Activated gamma-delta T cell treated with Interleukin-2 at 50 U/mL for 16 hours (primary cell): ENCODE results near the gene DNAJC3.
A peak's percentile ranks its signal among the peaks of the same experiment; 100 is the strongest.
"Not testable (repeated sequence)": the region's sequence is repeated elsewhere in the genome, so short reads cannot be mapped to it uniquely, and the experiment has no call there.

Experiments
- DNase-seq: peaks from one replicate; pipeline ENCODE4 v3.0.0-alpha.2; 2020

DNAJC3 gene

DNA sequence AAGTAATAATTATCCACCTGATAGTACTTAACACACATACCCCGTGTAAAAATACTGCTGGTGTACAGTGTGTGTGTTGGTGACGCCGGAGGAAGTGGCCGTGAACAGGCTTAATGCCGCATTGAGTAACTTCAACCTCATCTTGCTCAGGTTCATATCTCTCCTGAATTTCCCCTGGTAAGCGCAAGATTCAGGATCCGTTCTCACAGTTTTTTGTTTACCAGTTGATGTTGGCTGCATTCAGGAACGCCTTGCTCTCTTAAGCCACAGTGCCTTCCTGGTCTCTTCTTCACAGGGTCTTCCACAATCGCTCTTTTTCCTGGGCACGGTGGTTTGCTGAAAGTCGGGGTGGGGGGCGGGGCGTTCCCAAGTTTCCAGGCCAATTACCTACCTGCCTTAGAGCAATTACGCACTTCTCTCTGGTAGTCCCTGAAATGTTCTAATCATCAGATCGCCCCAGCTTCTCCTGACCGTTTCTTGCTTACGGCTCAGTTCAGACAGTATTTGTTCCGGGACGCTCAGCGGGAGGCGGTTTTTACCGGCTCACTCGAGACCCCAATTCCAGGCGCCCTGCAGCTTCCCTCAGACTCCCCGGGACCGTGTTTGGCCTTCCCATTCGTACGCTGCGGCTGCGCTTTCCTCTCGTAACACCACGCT is 706 bp upstream of the DNAJC3 start:
- DNase-seq = peak; percentile 16

DNA sequence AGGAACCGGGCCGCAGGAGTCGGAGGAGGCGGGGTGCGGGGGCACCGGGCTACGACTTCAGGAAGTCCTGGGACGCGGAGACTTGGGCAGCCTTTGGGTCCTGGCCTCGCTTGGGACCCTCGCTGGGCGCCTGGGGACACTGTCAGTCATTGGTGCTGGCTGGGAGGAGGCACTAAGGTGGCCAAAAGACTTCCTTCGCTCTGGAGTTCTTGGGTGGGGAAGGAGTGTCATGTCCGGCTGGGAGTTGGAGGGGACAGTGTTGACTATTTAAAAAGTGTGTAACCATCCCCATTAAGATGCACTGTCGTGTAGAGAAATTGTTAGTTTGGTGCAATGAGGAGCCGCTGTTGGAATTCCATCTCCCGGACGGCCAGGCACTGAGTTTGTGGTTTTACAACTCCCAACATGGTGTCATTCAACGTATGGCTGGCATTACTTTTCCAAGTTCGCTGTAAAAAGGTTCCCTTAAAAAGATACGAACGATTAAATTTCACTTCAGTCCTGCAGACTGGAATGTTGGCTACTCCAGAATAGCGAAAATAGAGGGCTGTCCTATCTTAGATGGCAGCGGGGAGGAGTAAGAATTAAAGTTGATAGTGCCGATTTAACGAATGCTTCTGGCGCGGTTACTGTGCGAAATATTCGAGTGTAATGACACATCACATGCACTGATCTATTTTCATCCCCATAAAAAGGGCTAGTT is 776 bp downstream of the DNAJC3 start:
- no peak for DNase-seq

GRCh38 chr13:95678967-95679366 is 2.0 kb downstream of the DNAJC3 start:
- DNase-seq = no peak

DNA sequence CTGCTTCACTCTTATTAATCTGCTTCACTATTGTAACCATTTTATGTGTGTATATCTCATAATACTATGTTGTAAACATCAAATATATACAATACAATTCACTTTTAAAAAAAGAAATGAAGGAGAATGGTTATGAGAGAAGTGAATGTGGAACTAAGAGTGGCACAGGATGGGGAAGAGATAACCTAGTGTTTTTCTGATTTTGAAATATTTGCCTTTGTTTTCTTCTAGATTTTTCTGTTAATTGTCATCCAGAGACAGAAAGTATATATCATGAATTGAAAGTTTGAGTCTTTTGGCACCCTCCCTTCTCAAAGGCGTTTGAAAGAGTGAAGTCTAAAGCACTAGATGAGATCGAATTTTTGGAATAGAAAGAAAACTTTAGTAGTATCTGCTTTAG is 2.8 kb downstream of the DNAJC3 start:
- DNase-seq = no peak

GRCh38 chr13:95684418-95684817 is 7.5 kb downstream of the DNAJC3 start:
- no peak for DNase-seq

DNA sequence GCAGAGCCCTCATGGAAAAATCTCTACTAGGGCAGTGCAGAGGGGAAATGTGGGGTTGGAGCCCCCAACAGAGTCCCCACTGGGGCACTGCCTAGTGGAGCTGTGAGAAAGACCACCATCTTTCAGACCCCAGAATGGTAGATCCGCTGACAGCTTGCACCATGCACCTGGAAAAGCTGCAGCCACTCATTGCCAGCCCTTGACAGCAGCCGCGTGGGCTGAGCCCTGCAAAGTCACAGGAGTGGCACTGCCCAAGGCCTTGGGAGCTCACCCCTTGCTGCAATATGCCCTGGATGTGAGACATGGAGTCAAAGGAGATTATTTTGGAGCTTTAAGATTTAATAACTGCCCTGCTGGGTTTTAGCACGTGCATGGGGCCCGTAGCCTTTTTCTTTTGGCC is 8.0 kb downstream of the DNAJC3 start:
- not testable (repeated sequence) for DNase-seq

- no peak for DNase-seq
These were observed 12.6 kb downstream of the DNAJC3 start for GRCh38 chr13:95689582-95689926.

GRCh38 chr13:95690986-95691385 is 14.0 kb downstream of the DNAJC3 start:
- DNase-seq = not testable (repeated sequence)

GRCh38 chr13:95697052-95697680 is 20.2 kb downstream of the DNAJC3 start:
- no peak for DNase-seq

DNA sequence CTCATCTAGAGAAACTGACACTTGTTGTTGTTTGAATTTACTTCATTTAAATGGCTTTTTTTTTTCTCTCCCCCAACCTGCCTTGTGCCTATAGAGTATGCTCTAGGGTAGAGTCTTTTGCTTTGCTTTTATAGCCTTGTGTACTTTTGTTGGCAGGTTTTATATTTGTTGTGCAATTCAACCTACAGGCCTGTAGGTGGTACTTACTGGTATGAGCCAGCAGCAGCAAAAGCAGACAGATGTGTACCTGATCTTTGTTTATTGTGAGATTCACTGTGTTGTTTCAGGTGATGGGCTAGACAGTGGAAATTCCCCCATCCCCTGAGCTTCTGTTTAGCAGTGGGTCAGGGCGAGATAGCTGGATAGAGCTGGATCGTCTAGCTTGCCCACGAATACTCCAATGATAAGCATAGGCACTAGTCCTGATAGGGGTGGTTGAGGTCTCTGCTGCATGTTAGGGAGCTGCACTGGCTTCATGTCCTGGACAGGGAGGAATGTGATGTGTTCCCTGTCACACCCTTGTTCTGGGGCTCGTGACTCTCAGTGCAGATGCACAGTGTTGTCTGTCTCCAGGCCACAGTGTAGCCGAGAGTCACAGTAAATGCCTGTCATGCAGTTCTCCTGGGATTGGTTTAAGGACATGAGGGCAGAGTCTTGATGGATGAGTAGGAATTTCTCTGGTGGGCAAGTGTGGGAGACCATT is 21.3 kb downstream of the DNAJC3 start:
- no peak for DNase-seq

GRCh38 chr13:95703576-95703975 is 26.6 kb downstream of the DNAJC3 start:
- DNase-seq = no peak

DNA sequence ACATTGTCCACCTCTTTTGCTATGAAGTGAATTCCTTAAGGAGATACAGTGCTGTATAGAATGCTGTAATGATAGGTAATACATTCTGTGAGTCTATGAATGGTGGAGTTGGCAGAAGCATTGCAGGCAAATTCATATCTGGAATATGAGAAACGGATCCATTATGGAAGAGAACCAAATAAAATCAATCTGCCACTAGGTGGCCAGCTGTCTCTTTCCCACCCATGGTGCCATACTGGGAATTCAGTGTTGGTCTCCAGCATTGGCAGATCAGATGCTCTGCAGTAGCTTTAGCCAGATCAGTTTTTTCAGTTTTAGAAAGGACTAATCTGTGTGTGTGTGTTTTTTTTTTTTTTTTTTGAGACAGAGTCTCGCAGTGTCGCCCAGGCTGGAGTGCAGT is 27.6 kb downstream of the DNAJC3 start:
- DNase-seq = no peak

DNA sequence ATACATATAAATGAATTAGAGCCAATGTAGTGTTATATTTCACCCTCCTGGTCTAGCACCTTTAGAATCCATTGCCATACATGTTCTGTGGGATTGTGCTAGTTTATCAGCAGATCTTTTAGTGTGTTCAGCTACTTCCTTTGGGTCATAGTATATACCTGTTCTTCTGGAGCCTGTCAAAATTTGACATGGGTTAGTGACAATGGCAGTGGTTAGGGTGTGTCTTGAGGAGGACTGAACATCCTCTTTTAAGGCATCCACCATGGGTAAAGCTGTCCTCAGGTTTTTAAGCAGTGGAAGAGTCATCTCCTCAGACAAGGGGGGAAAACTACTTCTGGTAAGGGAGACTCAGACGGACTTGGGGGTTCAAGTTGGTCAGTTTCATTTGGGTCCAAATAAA is 29.4 kb downstream of the DNAJC3 start:
- no peak for DNase-seq

GRCh38 chr13:95707035-95707434 is 30.1 kb downstream of the DNAJC3 start:
- no peak for DNase-seq

GRCh38 chr13:95707442-95708390 is 30.8 kb downstream of the DNAJC3 start:
- no peak for DNase-seq

DNA sequence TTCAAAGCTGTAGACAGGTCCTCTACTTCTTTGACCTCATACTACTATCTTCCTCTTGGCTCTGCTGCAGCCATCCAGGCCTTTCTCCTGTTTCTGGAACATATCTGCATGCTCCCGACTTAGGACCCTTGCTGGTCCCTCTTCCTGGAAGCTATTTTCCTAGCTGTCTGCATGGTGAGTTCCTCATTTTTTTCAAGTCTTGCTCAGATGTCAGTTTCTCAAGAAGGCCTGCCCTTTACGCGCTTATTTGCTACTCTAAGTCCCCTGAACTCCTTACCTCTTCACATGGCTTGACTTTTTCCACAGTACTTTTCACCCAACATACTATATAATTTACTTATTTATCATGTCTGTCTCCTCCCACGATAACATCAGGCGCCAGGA is 31.4 kb downstream of the DNAJC3 start:
- DNase-seq = no peak

DNA sequence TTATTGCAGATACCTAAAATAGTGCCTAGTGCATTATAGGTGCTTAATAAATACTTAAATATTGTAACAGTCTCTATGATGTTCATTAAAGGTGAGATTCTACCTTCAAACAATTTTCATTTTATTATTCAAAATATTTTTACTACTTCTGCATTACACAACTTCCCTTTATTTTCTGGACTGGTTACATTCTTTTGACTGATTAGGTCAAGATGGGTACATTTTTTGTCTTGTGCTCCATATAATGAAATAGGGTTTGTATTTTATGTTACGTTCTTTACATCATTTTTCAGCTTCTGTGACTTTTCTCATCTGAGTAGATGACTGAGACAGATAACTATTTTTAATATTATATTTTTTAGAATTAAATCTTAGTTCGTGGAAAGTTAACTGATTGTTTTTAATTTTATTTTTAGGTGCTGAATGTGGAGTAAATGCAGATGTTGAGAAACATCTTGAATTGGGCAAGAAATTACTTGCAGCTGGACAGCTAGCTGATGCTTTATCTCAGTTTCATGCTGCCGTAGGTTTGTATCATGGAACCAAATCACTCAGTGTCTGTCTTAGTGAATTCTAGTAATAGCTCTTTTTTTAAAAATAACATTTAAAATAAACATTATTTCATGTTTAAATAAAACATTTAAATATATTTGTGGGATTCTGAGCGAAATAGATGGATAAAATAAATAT is 32.0 kb downstream of the DNAJC3 start:
- no peak for DNase-seq

GRCh38 chr13:95710313-95710712 is 33.4 kb downstream of the DNAJC3 start:
- DNase-seq = no peak

- DNase-seq = not testable (repeated sequence)
These were observed 35.9 kb downstream of the DNAJC3 start for GRCh38 chr13:95712846-95713245.

DNA sequence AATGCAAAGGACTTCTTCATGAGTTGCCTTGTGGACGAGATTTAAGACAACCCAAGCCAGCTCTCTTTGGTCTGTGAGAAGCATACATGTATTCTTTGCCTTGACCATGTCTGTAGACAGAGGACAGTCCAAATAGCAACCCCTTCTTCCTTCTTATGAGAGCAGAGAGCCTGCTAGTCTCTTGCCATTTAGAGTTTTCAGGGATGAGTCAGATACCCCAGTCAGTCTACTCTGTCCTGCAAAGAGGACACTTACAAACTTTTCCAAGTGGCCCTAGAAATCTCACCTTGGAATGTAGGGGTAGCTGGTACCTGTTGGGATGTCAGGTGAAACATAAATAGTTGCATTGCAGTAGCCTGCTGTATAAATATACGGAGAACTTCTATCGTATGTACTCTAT is 36.7 kb downstream of the DNAJC3 start:
- no peak for DNase-seq

DNA sequence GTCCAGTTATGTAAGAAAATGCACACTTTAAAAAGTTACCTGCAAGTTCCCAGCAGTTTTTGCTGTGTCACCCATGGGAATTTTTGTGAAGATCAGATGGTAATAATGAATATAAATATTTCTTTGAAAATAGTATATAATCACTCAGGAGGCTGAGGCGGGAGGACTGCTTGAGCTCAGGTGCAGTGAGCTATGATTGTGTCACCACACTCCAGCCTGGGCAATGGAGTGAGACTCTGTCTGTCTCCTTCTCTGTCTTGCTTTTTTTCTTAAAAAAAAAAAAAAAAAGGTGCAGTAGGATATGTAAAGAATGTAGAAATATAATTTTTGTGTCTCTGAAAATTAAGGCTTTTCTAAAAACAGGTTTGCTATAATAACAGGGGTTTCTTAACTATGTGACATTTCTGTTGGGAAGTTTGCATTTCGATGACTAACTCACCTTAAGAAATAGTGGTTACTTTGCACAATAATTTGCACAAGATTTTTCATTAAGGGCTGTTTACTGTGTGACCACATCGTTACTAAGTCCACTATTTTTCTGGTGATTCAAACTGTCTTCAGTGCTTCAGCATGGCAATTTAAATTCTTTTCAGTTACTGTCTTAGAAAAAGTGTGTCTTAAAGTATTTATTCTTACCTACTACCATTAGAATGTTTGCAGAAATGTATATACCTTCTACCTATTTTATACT is 37.3 kb downstream of the DNAJC3 start:
- DNase-seq = no peak
